Measurements from ENCODE around the gene DICER1. TPM values are rescaled to one million over a fixed set of nuclear protein-coding genes. Genes with fewer than 3 reads are reported as not detected.

Gene DICER1
- total RNA-seq, 1 experiment from 2014 or later = 32.7 TPM

DNA sequence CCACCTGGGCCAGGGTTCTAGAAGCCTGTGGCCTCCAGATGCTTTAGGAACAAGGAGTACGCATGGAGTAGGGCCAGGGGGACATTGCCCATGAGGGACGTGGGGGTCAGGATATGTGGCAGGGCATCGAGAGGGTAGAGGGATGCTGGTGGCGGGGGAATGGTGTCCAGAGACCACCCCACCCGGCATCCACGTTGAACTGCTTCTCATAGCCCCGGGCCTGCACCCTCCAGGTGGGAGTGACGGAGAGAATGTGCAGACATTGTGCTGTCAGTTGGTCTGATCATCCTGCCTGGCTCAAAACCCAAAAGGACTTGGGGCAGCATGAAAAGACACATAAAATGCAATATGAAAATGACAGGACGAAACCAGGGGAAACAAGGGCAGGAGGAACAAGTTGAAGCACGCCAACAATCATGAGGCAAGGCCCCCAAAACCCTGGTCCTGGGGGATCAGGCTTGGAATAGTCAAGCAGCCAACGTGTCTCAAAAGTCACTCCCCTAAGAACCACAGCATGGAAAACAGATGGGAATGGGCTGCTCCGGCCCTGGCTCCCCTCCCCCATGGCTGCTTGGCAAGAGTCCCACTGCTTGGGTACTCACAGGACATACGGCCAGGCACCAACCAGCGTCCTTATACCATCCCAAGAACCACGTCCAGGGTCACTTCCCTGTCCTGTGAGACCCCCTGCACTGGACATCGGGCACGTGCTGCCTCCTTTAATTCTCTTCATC is 117.9 kb downstream of the DICER1 start:
- Histone ChIP-seq H3K27me3 (ENCODE audit: control insufficient read depth, insufficient read depth, low read length) (no peaks in the 10 kb centered on the region), H3K36me3 (ENCODE audit: control insufficient read depth, insufficient read depth, low read length) (no peaks in the 10 kb centered on the region), H3K9me3 (ENCODE audit: control insufficient read depth, insufficient read depth, low read depth, low read length) (no peaks in the 10 kb centered on the region), H3K27ac (ENCODE audit: low read length) (no peak overlapping the region), H3K4me1 (ENCODE audit: control insufficient read depth, insufficient read depth, low read length) (no peaks in the 10 kb centered on the region), H3K4me3 (ENCODE audit: low read depth in 2 of 2, low read length in 2 of 2) (no peak overlapping the region)
- DNase-seq (ENCODE audit: low read depth, low spot score) (no peak), ATAC-seq (no peak)
- in situ Hi-C loops (cut with HindIII; ENCODE audit: low pct_unique_long_range_greater_than_20kb, low sequenced_read_pairs) (no loop called here), intact Hi-C loops (cut with micrococcal nuclease; ENCODE audit: unreplicated experiment) (no loop called here)
- ChIA-PET POLR2A (no interaction called here), CTCF (no interaction called here)
- no peak for TF ChIP-seq POLR2AphosphoS5 (IDR thresholded peaks at IDR 0.05; ENCODE audit: low read depth, low read length)
- no peak for TF ChIP-seq REST (IDR thresholded peaks at IDR 0.05; ENCODE audit: insufficient read depth in 1 of 2, low read depth in 2 of 2, low read length in 1 of 2)
- no peak for TF ChIP-seq SIN3A (IDR thresholded peaks at IDR 0.05; ENCODE audit: borderline replicate concordance, insufficient read depth, low read depth, low read length)
- no peak for TF ChIP-seq TCF7L2 (IDR thresholded peaks at IDR 0.05; ENCODE audit: low read depth, low read length)
- TF ChIP-seq CTCF (IDR thresholded peaks at IDR 0.05) = no peak
- BruUV-seq (replicated peaks) = no TSS peak

- BruUV-seq (replicated peaks) = no TSS peak
- no peaks in the 10 kb centered on the region for H3K4me1 ChIP-seq (ENCODE audit: control insufficient read depth, insufficient read depth, low read length)
These were observed 118.6 kb downstream of the DICER1 start for GRCh38 chr14:95038521-95039250.

More at GRCh38 chr14:95038521-95039250, 118.6 kb downstream of the DICER1 start:
- TF ChIP-seq POLR2AphosphoS5 (IDR thresholded peaks at IDR 0.05; ENCODE audit: low read depth, low read length) (no peak), REST (IDR thresholded peaks at IDR 0.05; ENCODE audit: insufficient read depth in 1 of 2, low read depth in 2 of 2, low read length in 1 of 2) (no peak), SIN3A (IDR thresholded peaks at IDR 0.05; ENCODE audit: borderline replicate concordance, insufficient read depth, low read depth, low read length) (no peak), TCF7L2 (IDR thresholded peaks at IDR 0.05; ENCODE audit: low read depth, low read length) (no peak), CTCF (IDR thresholded peaks at IDR 0.05) (no peak)
- H3K27ac ChIP-seq (ENCODE audit: low read length) = no peak overlapping the region
- ChIA-PET POLR2A (no interaction called here), CTCF (no interaction called here)
- in situ Hi-C loops (cut with HindIII; ENCODE audit: low pct_unique_long_range_greater_than_20kb, low sequenced_read_pairs) (no loop called here), intact Hi-C loops (cut with micrococcal nuclease; ENCODE audit: unreplicated experiment) (no loop called here)
- H3K36me3 ChIP-seq (ENCODE audit: control insufficient read depth, insufficient read depth, low read length) = no peaks in the 10 kb centered on the region
- no peaks in the 10 kb centered on the region for H3K27me3 ChIP-seq (ENCODE audit: control insufficient read depth, insufficient read depth, low read length)
- no peaks in the 10 kb centered on the region for H3K9me3 ChIP-seq (ENCODE audit: control insufficient read depth, insufficient read depth, low read depth, low read length)
- no peak for DNase-seq (ENCODE audit: low read depth, low spot score)
- H3K4me3 ChIP-seq (ENCODE audit: low read depth in 2 of 2, low read length in 2 of 2) = no peak overlapping the region
- ATAC-seq = no peak
